DLD1 (cell line): Measurements from ENCODE around the gene SCT.

Experiments used
- in situ Hi-C: cut with HindIII; loops from 2 replicates; pipeline ENCODE4 v1.10.0; 2017; ENCODE audit warnings: low sequenced_read_pairs

SCT gene

GRCh38 chr11:590997-591396 lies 36.0 kb downstream of the SCT start:
- in situ Hi-C loops, result no loop called here

- in situ Hi-C loops, result no loop called here
These were observed 37.2 kb downstream of the SCT start for GRCh38 chr11:589798-590197.

GRCh38 chr11:587978-588380 lies 39.0 kb downstream of the SCT start:
- in situ Hi-C loops, result no loop called here

GRCh38 chr11:587546-587945 lies 39.4 kb downstream of the SCT start:
- in situ Hi-C loops, result no loop called here

- in situ Hi-C loops, result no loop called here
These were observed 40.3 kb downstream of the SCT start for GRCh38 chr11:586376-587316.

GRCh38 chr11:584287-584686 lies 42.7 kb downstream of the SCT start:
- in situ Hi-C loops, result no loop called here

GRCh38 chr11:581752-582151 lies 45.2 kb downstream of the SCT start:
- in situ Hi-C loops, result no loop called here

- in situ Hi-C loops, result no loop called here
These were observed 45.6 kb downstream of the SCT start for GRCh38 chr11:581342-581741.

GRCh38 chr11:579830-580601 lies 47.0 kb downstream of the SCT start:
- in situ Hi-C loops, result no loop called here

GRCh38 chr11:578276-579035 lies 48.5 kb downstream of the SCT start:
- in situ Hi-C loops, result no loop called here

- in situ Hi-C loops, result no loop called here
These were observed 49.4 kb downstream of the SCT start for GRCh38 chr11:577611-577894.

GRCh38 chr11:576811-577610 lies 50.0 kb downstream of the SCT start:
- in situ Hi-C loops, result no loop called here
